Measurements from ENCODE around the gene PHRF1.

DNA sequence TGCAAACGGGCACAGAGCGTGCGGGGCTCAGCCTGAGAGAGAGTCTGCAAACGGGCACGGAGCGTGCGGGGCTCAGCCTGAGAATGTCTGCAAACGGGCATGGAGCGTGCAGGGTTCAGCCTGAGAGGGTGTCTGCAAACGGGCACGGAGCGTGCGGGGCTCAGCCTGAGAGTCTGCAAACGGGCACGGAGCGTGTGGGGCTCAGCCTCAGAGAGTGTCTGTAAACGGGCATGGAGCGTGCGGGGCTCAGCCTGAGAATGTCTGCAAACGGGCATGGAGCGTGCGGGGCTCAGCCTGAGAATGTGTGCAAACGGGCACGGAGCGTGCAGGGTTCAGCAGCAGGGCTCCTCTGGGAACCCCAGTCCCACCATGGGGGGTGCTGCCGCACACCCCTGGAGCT, 13.5 kb downstream of the PHRF1 start:
- TF ChIP-seq GATA2 (IDR thresholded peaks at IDR 0.05; ENCODE audit: low read depth, low read length) (no peak), GATA3 (IDR thresholded peaks at IDR 0.05; ENCODE audit: low read depth, low read length) (no peak)
